GM21367 (cell line): ENCODE results near the gene METTL1.
"Not testable (repeated sequence)": the region's sequence is repeated elsewhere in the genome, so short reads cannot be mapped to it uniquely, and the experiment has no call there.

ENCODE experiments used
- ATAC-seq: cut with Tn5 transposase; IDR thresholded peaks from one replicate; pipeline ENCODE4 v1.9.1; 2021; ENCODE audit not compliant: unreplicated experiment

Gene METTL1

GRCh38 chr12:57724936-57725740 is 46.8 kb downstream of the METTL1 start:
- ATAC-seq = no peak

GRCh38 chr12:57724003-57724935 is 47.6 kb downstream of the METTL1 start:
- no peak for ATAC-seq

GRCh38 chr12:57723630-57723962 is 48.3 kb downstream of the METTL1 start:
- no peak for ATAC-seq

- no peak for ATAC-seq
Measured at GRCh38 chr12:57722716-57723629, 48.9 kb downstream of the METTL1 start.

- not testable (repeated sequence) for ATAC-seq
Measured at GRCh38 chr12:57721846-57722608, 49.9 kb downstream of the METTL1 start.

- no peak for ATAC-seq
Measured at GRCh38 chr12:57720606-57721595, 51.0 kb downstream of the METTL1 start.

- no peak for ATAC-seq
Measured at GRCh38 chr12:57719777-57720605, 51.9 kb downstream of the METTL1 start.

GRCh38 chr12:57718641-57719528 is 53.0 kb downstream of the METTL1 start:
- ATAC-seq = no peak
